GM12878 (cell line): ENCODE results near the gene ZNG1B.
"Not testable (repeated sequence)": the region's sequence is repeated elsewhere in the genome, so short reads cannot be mapped to it uniquely, and the experiment has no call there.

Source experiments
- CTCF ChIP-seq, 3 experiments: IDR thresholded peaks in 2 of 3; conservative IDR thresholded peaks in 1 of 3; 2 replicates each; pipeline ENCODE4 v1.5.1; 2011; ENCODE audit warnings: low read depth in 3 of 3, low read length in 3 of 3, mild to moderate bottlenecking in 3 of 3, control low read depth in 2 of 3, moderate library complexity in 2 of 3, inconsistent platforms in 1 of 3, mixed read lengths in 1 of 3; ENCODE audit not compliant: control insufficient read depth in 2 of 3, insufficient read depth in 1 of 3; ENCODE audit errors: extremely low read depth in 1 of 3
- ELK1 ChIP-seq: IDR thresholded peaks from 2 replicates; pipeline ENCODE4 v1.6.1; 2012; ENCODE audit warnings: low read depth, low read length, improper control_type of control experiment
- POLR2A ChIP-seq: IDR thresholded peaks from 2 replicates; pipeline ENCODE4 v1.6.1; 2011; ENCODE audit warnings: low read depth, mild to moderate bottlenecking, low read length
- POLR2AphosphoS5 ChIP-seq: IDR thresholded peaks from 2 replicates; pipeline ENCODE4 v1.6.1; 2011; ENCODE audit warnings: mild to moderate bottlenecking, low read length, inconsistent platforms
- RAD51 ChIP-seq: fragments of 450-650 bp; IDR thresholded peaks from 2 replicates; pipeline ENCODE4 v1.6.1; 2016; ENCODE audit warnings: moderate library complexity, mild to moderate bottlenecking, inconsistent platforms
- SKIL ChIP-seq: fragments of 450-650 bp; IDR thresholded peaks from 2 replicates; pipeline ENCODE4 v1.6.1; 2017; ENCODE audit warnings: mild to moderate bottlenecking, low read depth, inconsistent platforms; ENCODE audit not compliant: poor library complexity, severe bottlenecking
- SMC3 ChIP-seq: IDR thresholded peaks from 2 replicates; pipeline ENCODE4 v1.6.1; 2011; ENCODE audit warnings: low read length, improper control_type of control experiment, borderline replicate concordance
- SP1 ChIP-seq: IDR thresholded peaks from one replicate; pipeline ENCODE4 v1.6.1; 2011; ENCODE audit warnings: low read depth, low read length
- USF2 ChIP-seq: IDR thresholded peaks from 2 replicates; pipeline ENCODE4 v1.6.1; 2011; ENCODE audit warnings: low read depth, low read length, improper control_type of control experiment, borderline replicate concordance
- YY1 ChIP-seq: IDR thresholded peaks from 2 replicates; pipeline ENCODE4 v1.6.1; 2011; ENCODE audit warnings: low read depth, mild to moderate bottlenecking, low read length
- ZNF622 ChIP-seq: fragments of 450-650 bp; IDR thresholded peaks from 2 replicates; pipeline ENCODE4 v1.6.1; 2017; ENCODE audit warnings: mild to moderate bottlenecking, inconsistent platforms

GRCh38 chr2:113499019-113499885 is 61.8 kb downstream of the ZNG1B start:
- TF ChIP-seq CTCF (IDR thresholded peaks at IDR 0.05 in 2 of 3, conservative IDR thresholded peaks at IDR 0.05 in 1 of 3; ENCODE audit: control insufficient read depth in 2 of 3, extremely low read depth in 1 of 3, insufficient read depth in 1 of 3, low read depth in 3 of 3, low read length in 3 of 3); SMC3; RAD51; POLR2AphosphoS5; POLR2A; SP1; USF2; YY1; SKIL; ZNF622; ELK1: not testable (repeated sequence)
